SKM-1 (cell line): ENCODE measurements around the gene PRKAG1.

Experiments
- DNase-seq: peaks from one replicate; lab custom pipeline; 2025; ENCODE audit not compliant: unreplicated experiment; lab: John Stamatoyannopoulos, UW

Gene PRKAG1

DNA sequence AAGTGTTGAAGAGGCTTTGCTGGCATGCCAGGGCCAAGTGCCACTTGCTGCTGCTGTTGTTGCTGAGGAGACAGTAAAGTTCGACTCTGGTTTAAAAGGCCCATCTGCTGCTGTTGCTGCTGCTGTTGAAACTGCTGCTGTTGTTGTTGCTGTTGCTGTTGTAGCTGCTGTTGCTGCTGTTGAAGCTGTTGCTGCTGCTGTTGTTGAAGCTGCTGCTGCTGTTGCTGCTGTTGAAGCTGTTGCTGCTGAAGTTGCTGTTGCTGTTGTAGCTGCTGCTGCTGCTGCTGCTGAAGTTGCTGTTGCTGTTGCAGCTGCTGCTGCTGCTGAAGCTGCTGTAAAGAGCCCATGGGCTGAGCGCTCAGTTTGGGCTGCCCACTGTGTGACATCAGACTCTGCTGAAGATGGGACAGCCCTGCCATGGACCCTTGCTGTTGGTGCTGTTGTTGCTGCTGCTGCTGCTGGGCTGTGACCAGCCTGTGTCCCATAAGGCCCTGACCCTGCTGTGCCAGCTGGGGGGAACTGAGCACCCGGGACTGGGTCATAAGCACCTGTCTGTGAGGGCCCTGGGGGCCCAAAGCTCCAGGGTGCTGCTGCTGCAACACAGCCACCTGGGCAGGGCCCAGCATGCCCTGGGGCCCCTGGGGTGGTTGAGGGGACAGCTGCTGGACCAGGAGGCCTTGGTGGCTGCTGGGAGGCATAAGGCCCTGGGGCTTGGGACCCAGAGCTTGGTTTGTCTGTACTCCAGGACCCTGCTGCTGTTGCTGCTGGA is 14.3 kb upstream of the PRKAG1 start:
- DNase-seq = no peak

DNA sequence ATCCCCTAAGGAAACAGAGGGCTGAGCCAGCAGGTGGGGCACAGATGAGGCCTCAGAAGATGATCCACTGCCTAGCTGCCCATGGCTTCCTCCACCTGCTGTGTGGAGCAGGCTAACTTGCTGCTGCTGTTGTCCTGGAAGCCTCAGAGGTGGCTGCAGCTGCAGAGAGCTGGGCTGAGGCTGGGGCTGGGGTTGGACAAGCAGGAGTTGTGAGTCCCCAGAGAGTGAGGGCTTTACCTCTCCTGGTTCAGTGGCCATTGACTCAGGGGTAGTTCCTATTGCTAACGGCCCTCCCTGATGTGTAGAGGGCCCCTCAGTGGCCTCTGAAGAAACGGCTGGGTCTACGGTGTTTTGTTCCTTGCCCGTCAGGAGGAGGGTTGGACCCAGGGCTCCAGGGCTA is 13.7 kb upstream of the PRKAG1 start:
- no peak for DNase-seq

GRCh38 chr12:49031573-49032161 is 13.1 kb upstream of the PRKAG1 start:
- no peak for DNase-seq

DNA sequence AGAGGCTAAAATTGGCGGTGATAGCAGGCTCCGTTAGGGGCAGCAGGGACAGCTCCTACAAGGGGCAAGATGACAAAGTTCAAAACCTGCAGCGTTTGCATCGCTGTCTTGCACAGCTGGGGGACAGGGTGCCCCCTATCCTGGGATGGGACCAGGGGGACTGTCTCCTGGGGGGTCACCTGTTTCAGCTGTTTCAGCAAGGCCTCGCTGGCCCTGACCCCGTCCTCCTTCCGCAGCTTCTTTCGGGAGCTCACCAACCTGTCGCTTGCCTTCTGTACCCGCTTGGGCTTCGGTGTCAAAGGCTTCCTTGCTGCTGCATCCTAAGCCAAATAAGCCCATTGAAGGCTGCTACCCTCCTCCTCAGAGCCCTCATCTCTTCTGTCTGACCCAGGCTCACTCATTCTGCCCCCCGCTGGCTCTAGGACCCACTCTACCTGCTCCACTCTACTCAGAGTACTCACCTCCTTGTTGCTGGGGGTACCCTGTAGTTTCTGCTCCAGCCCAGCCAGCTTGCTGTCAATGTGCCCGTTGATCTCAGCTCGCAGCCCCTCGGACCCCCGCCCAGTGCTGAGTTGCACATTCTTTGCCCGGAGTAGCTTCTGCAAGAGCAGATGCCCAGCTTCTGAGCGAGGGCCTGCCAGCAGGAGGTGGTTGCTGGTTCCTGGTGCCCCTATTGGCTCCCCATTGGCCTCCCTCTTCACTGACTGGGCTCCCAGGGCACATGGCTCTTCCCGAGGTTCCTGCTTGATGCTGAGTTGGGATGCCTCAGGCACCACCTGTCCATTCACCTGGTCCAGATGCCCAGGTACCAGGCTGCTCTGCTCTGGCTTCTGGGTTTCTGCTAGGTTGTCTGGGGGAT is 12.4 kb upstream of the PRKAG1 start:
- DNase-seq = no peak

- no peak for DNase-seq
Measured at GRCh38 chr12:49030119-49030518, 11.5 kb upstream of the PRKAG1 start.

GRCh38 chr12:49028666-49029275 is 10.2 kb upstream of the PRKAG1 start:
- DNase-seq = no peak

DNA sequence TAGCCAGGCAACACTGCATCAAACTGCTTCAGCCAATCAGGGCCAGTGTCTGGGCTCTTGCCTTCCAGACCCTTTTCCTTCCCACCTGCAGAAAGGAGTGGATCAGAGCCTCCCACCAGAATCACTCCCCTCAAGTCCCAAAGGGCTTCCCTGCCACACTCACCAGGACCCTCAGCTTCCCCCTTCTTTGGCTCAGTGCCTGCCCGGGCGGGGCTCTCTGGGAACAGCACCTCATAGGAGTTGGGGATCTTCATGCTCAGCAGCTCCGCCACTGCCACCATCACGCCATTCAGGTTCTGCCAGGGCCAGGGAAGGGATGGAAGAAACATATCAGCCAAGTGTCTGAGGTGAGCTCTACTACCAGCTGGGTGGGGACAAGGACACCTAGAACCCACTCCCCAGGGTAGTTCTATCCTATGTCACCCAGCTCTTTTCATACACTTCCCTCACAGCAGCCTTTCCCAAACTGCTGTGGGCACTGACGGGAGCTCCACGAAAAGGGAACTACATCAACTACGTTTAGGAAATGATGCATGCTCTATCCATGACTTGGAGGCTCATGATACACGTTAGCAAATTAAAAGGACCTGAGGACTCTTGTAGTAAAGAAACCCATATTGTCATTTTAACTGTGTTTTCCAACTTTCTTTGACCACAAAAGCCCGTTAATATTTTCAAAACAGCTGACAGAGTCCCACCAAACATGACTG is 9.4 kb upstream of the PRKAG1 start:
- DNase-seq = no peak

DNA sequence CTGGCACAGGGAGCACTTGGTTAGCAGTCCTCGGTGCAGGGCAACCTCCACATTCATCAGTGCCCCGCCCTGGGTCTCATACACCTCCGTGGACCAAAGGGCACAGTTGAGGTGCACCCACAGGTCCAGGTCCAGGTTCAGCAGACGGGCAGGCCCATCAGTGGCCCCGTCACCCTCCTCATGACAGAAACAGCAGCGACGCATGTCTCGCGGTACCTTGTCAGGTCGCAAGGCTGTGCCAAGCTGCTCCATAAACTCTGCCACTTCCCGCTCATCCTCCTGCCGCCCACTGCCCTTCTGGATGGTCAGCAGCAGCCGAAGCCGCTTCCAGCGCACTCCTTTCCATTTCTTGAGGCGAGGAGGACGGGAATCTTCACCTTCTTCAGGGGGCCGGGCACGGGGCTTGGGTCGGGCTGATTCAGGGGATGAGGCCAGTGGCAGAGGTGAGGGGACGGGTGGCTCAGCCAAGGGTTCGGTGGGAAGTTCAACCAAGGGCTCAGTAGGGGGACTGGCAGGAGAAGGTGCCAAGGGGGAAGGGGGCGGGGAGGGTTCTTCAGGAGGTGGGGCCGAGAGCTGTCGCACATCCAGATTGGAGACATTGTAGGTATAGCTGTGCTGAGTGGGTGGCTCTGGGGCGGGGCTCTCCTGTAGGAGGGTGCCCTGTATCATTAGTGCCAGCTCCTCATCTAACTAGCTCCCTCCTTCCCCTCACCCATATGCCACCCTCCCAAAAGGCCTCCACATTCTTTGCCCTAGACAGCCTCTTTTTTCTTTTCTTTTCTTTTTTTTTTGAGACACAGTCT is 8.3 kb upstream of the PRKAG1 start:
- DNase-seq = no peak

- DNase-seq = no peak
Measured at GRCh38 chr12:49026101-49026500, 7.5 kb upstream of the PRKAG1 start.

GRCh38 chr12:49025463-49025862 is 6.9 kb upstream of the PRKAG1 start:
- DNase-seq = no peak

GRCh38 chr12:49024543-49024942 is 6.0 kb upstream of the PRKAG1 start:
- no peak for DNase-seq

DNA sequence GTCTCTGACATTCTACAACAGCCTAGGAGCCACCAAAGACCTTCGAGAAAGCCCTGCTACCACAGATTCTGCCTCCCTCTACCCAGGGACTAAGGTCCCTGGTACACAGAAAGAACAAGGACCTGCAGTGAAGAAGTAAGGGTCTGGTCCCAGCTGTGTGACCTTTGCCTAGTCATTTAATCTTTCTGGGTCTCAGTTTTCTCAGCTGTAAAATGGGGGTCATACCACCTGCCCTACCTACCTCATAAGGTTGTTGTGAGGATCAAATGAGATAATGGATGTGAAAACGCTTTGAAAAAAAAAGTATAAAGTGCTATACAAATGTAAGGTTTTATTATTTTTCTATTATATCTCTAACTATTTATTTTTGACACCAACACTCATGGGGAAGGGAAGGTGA is 5.2 kb upstream of the PRKAG1 start:
- no peak for DNase-seq

GRCh38 chr12:49022558-49023178 is 4.1 kb upstream of the PRKAG1 start:
- no peak for DNase-seq

DNA sequence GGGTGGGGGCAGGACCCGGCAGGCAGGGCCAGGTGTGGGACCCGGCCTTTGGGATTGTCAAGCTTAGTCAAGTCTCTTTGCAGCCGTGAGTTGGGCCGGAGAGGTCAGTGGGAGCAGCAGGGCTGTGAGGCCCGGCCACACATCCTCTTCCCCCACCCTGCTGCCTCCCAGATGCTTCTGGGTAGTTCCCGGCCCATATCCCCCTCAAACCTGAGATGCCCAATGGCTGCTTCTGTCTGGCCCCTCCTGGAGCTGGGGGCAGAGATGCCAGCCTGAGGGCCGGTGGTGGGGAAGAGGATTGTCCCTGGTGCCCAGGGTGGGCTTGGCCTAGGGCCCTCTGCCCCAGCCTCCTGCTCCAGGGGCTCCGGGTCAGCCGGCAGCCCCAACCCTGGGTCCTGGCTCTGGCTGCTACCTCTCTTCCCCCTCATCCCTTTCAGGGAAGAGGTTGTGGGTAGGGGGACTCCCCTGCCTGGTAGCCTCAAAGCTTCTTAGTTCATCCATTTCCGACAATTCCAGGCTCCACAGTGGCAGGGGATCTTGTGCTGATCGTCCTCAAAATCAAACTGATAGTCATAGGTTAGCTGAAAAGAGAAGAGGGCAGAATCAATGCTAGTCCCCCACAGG is 2.8 kb upstream of the PRKAG1 start:
- no peak for DNase-seq

- DNase-seq = no peak
Measured at GRCh38 chr12:49020441-49020840, 1.9 kb upstream of the PRKAG1 start.

- peak; percentile 39 for DNase-seq
Measured at GRCh38 chr12:49019443-49020324, 1.1 kb upstream of the PRKAG1 start.

- no peak for DNase-seq
Measured at GRCh38 chr12:49019120-49019430, 499 bp upstream of the PRKAG1 start.

GRCh38 chr12:49017891-49018260 is 700 bp downstream of the PRKAG1 start:
- DNase-seq = no peak
